D721Med (cell line): ENCODE measurements around the gene LILRB5.
"Not testable (repeated sequence)": the region's sequence is repeated elsewhere in the genome, so short reads cannot be mapped to it uniquely, and the experiment has no call there.

Experiments used
- DNase-seq: peaks from one replicate; pipeline ENCODE4 v3.0.0; 2011; ENCODE audit warnings: low spot score; ENCODE audit not compliant: insufficient read length
- FAIRE-seq: peaks from 2 replicates; lab custom pipeline; 2011; peaks lifted over from hg19 to GRCh38; lab: Jason Lieb, UNC
- TF ChIP-seq, protein P1 (sequence below): IDR thresholded peaks from 2 replicates; pipeline ENCODE4 v1.5.1; 2012; ENCODE audit warnings: mild to moderate bottlenecking, control low read depth; ENCODE audit not compliant: insufficient read depth; ENCODE audit errors: missing control alignments

The LILRB5 gene

DNA sequence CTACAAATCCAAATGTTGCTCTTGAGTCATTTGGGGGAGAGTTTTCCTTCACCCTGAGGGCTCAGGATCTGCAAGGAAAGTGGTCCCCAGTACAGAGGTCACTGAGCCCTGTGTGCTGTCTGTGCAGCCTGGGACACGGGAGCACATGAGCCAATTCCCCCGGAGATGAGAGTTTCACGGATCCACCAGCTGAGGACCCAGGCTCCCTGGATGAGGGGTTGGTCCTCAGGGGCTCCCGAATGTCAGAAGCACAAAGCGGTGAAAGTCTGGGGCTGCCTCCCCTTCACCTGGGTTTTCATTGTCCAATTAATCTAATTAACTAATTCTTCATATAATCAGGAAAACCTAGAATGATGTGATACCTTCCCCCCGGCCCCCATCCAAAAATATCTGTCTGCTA lies 37.5 kb upstream of the LILRB5 start:
- DNase-seq (no peak), FAIRE-seq (no peak)
- TF ChIP-seq, protein P1, sequence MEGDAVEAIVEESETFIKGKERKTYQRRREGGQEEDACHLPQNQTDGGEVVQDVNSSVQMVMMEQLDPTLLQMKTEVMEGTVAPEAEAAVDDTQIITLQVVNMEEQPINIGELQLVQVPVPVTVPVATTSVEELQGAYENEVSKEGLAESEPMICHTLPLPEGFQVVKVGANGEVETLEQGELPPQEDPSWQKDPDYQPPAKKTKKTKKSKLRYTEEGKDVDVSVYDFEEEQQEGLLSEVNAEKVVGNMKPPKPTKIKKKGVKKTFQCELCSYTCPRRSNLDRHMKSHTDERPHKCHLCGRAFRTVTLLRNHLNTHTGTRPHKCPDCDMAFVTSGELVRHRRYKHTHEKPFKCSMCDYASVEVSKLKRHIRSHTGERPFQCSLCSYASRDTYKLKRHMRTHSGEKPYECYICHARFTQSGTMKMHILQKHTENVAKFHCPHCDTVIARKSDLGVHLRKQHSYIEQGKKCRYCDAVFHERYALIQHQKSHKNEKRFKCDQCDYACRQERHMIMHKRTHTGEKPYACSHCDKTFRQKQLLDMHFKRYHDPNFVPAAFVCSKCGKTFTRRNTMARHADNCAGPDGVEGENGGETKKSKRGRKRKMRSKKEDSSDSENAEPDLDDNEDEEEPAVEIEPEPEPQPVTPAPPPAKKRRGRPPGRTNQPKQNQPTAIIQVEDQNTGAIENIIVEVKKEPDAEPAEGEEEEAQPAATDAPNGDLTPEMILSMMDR, result no peak

DNA sequence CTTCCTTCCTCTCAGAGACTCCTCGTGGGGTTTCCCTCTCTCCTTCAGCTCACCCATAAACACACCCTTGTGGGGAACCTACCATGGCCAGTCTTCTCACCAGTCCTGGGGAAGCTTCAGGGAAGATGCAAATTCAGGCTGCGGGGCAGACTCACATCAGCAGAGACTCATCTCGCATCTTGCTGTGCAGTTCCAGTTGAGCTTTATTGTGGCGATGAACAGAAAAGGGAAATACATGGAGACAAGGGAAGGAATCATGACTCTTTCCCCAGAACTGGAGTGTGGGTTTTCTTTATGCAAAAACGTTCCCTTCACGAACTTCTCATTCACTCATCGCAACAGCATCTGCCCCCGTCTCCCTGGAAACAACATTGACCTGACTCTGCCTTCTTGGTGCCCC lies 32.1 kb upstream of the LILRB5 start:
- not testable (repeated sequence) for DNase-seq

DNA sequence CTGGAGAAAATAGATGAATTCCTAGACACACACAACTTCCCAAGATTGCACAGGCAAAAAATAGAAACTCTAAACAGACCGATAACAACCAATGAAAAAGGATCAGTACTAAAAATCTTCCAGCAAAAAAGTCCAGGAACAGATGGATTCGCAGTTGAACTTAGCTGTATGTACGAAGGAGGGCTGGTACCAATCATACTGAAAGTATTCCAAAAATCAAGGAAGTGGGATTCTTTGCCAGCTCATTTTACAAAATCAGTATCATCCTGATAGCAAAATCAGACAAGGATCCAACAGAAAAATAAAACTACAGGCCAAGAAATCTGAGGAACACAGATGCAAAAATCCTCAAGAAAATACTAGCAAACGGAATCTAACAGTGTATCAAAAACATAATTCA lies 30.4 kb upstream of the LILRB5 start:
- TF ChIP-seq, protein P1, result no peak
- FAIRE-seq (no peak), DNase-seq (no peak)

More for the DNA sequence above, 32.1 kb upstream of the LILRB5 start:
- FAIRE-seq, result not testable (repeated sequence)

DNA sequence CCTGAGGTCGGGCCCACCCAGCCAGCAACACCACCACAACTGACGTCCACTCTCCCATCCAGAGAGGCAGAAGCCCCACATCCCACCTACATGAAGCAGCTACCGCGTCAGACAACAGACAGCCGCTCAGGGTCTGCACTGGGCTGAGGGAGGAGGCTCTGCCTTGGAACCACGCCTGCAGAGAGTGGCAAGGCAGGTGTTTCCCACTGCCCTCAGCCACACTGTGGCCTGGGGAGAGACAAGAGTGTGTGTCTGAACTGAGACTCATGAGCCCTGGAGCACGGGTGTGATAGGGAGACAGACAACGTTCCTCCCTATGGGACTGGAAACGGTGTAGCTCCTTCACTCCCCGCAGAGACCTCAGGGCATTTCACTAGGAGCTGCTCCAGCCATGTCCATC lies 29.2 kb upstream of the LILRB5 start:
- not testable (repeated sequence) for FAIRE-seq, DNase-seq

DNA sequence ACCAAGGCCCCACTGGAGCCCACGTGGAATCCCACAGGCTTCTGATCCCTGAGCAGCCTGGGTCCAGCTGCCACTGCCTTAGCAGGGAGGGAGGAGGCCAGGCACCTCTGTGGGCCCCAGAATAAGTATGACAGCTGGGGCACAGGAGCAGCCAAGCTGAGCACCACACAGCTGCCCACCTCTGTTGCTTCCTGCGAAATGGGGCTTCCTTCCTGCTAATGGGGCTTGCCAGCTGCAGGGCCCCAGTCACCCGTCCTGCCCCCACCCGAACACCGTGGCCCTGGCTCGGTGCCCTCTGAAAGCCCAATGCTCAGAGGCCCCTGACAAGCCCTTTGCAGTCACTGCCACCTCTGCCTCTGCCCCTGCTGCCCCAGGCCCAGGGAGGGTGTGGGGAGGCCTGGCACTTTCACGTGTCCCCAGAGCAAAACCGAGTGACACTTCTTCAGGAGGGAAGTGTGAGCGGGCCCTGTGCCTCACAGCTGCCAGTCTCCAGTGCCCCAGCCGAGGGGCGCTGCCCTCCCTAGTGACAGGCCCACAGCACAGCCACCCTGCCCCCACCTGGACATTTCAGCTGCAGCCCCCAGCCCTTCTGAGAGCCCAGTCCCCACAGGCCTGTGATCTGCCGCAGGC lies 28.5 kb upstream of the LILRB5 start:
- FAIRE-seq, DNase-seq: not testable (repeated sequence)

DNA sequence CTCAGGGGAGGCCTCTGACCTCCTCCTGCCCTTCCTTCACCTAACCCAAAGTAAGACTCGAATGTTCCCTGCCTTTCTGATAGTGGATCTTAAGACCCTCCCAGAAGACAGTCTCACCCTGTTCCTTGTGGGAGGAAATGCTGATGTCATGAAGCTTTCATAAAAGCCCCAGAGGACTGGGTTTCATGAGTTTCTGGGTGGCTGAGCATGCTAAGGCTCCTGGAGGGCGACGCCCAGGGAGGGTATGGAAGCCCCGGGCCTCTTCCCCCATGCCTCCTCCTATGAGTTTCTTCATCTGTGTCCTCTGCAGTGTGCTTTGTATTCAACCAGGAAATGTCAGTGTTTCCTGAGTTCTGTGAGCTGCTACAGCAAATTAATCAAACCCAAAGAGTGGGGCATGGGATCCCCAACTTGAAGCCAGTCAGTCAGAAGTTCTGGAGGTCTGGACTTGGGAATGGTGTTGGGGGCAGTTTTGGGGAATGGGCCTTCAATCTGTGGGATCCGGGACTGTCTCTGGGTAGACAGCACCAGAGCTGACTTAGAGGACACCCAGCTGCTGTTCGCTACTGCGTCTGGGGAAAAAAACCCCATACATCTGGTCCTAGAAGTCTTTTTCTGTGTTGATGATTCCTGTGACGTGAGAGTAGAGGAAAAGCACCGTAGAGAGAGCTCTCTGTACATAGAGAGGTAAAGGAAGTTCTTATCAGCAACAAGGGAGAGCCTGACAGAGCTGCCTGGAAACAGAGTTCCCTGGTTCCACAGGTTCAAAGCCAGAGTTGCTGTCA lies 25.8 kb upstream of the LILRB5 start:
- DNase-seq (no peak), FAIRE-seq (no peak)
- TF ChIP-seq, protein P1, result no peak

DNA sequence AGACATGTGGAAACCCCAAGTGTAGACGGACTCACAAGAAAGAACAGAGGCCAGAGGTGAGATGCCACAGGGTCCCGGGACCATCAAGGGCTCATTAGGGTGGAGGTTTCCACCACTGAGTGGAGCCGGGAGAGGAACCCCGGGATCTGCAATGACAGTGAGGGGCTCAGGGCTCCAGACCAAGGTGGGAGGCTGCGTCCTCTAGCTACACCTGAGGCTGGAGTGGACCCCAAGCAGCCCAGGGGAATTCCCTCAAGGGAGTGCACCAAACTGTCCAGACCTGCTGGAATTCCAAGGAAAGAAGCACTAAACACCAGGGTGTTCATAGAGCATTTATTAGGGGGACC lies 24.6 kb upstream of the LILRB5 start:
- FAIRE-seq, DNase-seq: not testable (repeated sequence)

DNA sequence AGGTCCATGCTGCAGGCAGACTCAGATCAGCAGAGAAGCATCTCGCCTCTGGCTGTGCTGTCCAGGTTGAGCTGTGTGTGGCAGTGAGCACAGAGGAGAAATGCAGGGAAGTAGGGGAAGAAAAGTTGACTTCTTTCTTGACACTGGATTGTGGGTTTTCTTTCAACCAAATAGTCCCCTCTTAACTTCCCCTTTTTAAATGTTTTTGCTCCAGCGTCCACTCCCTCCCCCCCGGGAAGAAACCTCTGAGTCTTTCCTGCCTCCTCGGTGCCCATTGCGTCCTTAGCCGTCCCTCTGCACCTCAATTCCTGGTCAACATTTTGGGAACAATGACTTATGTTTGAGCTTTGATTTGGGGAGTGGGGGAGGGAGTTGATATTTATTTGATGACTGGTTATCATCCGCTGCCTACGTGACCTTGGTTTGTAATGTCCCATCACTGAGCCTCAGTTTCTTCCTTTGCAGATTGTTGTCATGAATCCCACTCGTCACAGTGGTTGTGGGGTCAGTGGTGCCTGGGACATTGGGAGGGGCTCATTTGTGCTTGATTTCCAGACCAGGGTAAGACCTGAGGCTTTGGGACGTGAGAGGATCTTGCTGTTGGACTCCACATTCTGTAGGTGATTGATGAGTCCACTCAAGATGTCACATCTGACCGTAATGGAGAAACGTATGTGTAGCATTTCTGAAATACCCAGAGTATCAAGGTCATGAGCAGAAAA lies 24.1 kb upstream of the LILRB5 start, which contains the start of gene LILRB2:
LILRB2 (minus strand) TSS at position 104 of the 722 bp plus-strand sequence. CDS start 614 bp downstream, outside the sequence.
- FAIRE-seq (no peak), DNase-seq (no peak)
- TF ChIP-seq, protein P1, result no peak

DNA sequence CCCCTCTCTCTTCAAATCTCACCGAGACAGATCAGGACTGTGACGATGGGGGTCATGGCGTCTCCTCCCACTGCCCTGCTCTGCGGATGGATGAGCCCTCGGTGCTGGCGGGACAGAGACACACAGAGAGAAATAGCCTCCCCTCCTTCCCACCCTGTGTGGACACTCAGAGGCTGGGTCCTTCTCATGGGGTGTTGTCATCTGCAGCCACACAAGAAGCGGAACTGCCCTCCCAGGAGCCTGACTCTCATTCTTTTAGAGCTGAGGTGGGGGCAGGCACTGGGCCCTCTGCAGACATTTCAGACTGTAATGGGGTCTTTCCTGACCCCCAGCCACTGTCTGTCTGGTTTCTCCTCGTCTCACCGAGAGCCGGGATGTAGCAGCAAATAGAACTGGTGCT lies 23.4 kb upstream of the LILRB5 start:
- DNase-seq, FAIRE-seq: not testable (repeated sequence)

DNA sequence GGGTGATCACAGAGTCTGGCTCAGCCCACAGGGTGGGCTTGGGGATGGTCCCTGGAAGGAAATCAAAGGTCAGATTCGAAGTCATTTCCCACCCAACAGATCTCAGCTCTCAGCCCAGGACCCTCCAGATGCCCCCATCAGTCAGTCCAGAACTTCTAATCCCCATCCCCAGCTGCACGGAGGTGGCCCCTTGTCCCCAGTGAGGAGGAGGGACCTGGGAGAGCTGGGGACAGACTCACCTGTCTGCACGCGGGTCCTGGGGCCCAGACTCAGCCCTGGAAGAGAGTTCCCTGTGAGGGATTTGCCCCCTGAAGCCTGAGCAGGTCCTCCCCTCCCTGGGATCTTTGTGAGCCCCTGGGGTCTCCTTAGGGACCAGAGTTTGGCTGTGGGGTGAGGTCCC lies 23.0 kb upstream of the LILRB5 start:
- FAIRE-seq, DNase-seq: not testable (repeated sequence)
